ELF-1 (cell line): ENCODE results near the gene ZNF599.
A peak's percentile ranks its signal among the peaks of the same experiment; 100 is the strongest.

Source experiments
- DNase-seq: peaks from one replicate; pipeline ENCODE4 v3.0.0-alpha.2; 2016; ENCODE audit warnings: low read depth, low spot score

Gene ZNF599

DNA sequence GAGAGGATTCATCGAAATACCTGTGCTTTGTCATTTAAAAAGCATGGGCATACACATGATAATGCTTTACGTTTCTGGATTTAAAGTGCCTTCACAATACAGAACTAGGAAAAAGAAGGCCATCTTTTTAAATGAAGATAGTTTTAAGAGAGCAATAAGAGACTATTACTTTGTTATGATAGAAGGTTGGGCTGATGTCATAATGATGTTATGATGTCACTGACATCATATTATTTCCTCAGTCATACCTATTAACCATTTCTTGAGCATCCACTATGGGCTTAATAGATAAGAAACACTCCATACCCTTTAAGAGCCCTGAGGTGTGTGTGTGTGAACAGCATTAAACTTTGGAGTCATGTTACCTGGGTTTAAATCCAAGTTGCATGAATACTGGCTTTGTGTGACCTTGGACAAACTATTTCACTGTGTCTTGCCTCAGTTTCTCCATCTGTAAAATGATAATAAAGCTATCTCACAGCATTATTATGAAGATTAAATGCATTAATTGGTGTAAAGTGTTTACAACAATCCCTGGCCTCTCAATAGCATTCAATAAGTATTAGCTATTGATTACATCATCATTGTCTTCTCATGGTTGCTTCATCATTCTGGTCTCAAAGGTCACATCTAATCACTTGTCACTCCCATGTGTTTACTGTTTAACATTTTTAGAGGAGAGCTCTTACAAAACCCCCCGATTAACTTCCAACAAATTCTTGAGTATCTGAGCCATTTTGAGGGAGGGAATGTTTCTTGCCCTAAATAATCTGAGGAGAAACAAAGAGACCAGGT is 27.9 kb downstream of the ZNF599 start:
- no peak for DNase-seq

DNA sequence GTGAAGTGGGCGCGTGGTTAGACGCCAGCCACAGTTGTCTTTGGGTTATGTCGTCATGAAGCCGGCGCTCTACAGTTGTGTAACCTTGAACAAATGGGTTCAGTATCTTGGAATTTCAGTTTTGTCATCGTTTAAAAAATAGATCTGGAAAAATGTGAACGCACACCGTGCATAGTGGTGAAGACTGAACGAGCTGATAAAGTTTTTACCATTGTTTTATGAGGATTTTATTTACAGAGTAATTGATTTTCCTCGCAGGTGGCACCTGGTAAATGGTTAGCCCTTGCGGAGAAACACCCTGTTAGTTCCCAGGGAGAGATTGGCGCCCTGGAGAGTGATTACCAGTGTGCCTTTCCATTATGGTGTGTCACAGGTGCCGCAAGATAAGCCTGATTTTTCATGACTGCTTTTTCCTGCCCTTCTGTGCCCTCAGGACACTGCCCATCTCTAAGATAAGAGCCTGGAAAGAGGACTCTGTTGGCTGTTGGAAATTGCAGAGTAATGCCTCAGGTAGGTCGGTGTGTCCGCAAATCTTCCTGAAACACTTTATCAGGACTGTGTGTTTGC is 38.4 kb downstream of the ZNF599 start:
- peak; percentile 27 for DNase-seq

- DNase-seq = peak; percentile 97
Observed at GRCh38 chr19:34733746-34734536, 39.1 kb downstream of the ZNF599 start, which contains the start of gene ZNF181. Gene ZNF181, plus strand, starts transcription at chr19:34734243. Its CDS starts 795 bp downstream, at chr19:34735038.

- no peak for DNase-seq
Observed at GRCh38 chr19:34733266-34733745, 39.7 kb downstream of the ZNF599 start.

GRCh38 chr19:34732612-34733211 is 40.3 kb downstream of the ZNF599 start:
- peak; percentile 22 for DNase-seq

DNA sequence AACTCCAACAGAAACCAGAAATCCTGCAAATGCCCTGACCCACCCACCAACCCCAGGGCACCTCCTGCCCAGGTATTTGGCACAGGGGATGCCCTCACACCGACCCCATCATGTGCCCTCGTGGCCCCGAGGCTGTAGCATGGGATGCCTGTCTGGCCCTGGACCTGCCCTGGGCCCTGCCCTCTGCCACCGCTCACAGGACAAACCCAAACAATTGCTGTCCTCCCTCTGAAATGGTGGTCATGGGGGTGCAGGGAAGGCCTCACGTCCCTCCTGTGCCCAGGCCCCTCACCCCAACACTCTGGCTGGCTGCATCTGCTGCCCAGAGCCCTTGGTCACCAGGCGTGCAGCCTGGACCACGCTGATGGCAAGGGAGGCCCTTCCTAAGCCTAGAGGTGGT is 41.1 kb downstream of the ZNF599 start:
- no peak for DNase-seq

- no peak for DNase-seq
Observed at GRCh38 chr19:34731019-34731829, 41.8 kb downstream of the ZNF599 start.

DNA sequence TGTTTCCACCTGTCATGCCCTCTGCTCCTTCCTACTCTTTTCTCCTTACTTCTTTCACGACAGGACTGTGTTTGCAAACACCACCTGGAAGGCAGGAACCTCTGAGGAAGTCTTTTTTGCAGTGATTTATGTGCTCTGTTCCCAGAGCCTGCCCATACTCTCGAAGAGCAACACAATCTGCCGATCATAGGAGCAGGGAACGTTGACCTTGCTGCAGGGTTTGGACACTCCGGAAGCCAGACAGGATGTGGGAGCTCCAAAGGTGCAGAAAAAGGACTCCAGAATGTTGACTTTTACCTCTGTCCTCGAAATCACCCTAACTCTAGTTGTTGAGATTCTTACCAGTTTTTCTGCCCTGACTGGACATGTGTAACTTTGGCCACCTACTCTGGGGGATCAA is 47.6 kb downstream of the ZNF599 start:
- no peak for DNase-seq

DNA sequence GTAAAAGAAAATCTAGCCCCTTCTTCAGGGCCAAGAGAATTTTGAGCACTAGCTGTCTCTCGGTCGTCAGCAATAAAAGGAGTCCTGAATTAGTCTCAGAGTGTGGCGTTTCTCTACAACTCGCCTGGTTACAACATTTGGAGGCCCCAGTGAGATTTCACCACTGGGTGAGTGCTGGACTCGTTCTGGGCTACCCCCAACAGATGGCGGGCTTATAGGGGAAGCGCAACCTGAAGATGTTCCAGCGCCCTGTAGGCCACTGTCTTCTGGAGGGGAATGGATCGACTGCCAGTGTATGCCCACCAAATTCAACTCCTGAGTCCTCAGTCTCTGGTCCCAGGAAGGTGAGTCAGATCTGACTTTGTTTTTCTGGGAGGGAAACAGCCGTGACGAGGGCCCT is 50.7 kb downstream of the ZNF599 start:
- no peak for DNase-seq

GRCh38 chr19:34715357-34715756 is 57.7 kb downstream of the ZNF599 start:
- DNase-seq = no peak

GRCh38 chr19:34713262-34713637 is 59.8 kb downstream of the ZNF599 start:
- DNase-seq = no peak

GRCh38 chr19:34712395-34713261 is 60.4 kb downstream of the ZNF599 start:
- DNase-seq = peak; percentile 59

- DNase-seq = peak; percentile 23
Observed at GRCh38 chr19:34711890-34712289, 61.1 kb downstream of the ZNF599 start.
